OCI-LY7 (cell line): ENCODE results near the gene GATA2. TPM values are rescaled to one million over a fixed set of nuclear protein-coding genes. Genes with fewer than 3 reads are reported as not detected.

Source experiments
- BruUV-seq: library from RNA; stranded (reverse); fragments of 400-500 nt; replicated peaks from 2 replicates; lab custom pipeline; 2021; lab: Mats Ljungman, UMichigan
- CTCF ChIA-PET: fragments of 300-600 bp; sonication (Branson Sonifier 250); formaldehyde crosslinking; loops from one replicate; lab custom pipeline; 2022; ENCODE audit warnings: antibody characterized with exemption; ENCODE audit not compliant: unreplicated experiment; lab: Charles Lee
- POLR2A ChIA-PET: fragments of 300-600 bp; sonication (Branson Sonifier 250); formaldehyde crosslinking; loops from one replicate; lab custom pipeline; 2022; ENCODE audit warnings: antibody characterized with exemption; lab: Charles Lee
- DNase-seq: peaks from one replicate; pipeline ENCODE4 v3.0.0-alpha.2; 2015; ENCODE audit warnings: low spot score
- H2AFZ ChIP-seq: fragments of 200-600 bp; sonication (generic), shearing (Covaris generic); 2 replicates; pipeline ENCODE4 v1.6.1; 2014; ENCODE audit warnings: mild to moderate bottlenecking, antibody characterized with exemption, low read length, moderate library complexity
- H3K27ac ChIP-seq: fragments of 200-600 bp; sonication (generic); 2 replicates; pipeline ENCODE4 v1.5.1; 2014; ENCODE audit warnings: mixed run types, low read depth, mild to moderate bottlenecking, moderate library complexity, low read length, inconsistent platforms; ENCODE audit not compliant: poor library complexity, severe bottlenecking
- H3K36me3 ChIP-seq: fragments of 200-600 bp; sonication (generic); 2 replicates; pipeline ENCODE4 v1.6.1; 2014; ENCODE audit warnings: mild to moderate bottlenecking, antibody characterized with exemption, low read length, moderate library complexity, mixed read lengths; ENCODE audit not compliant: insufficient read depth
- H3K4me1 ChIP-seq: fragments of 200-600 bp; sonication (generic); 2 replicates; pipeline ENCODE4 v1.5.1; 2014; ENCODE audit warnings: mild to moderate bottlenecking, low read length; ENCODE audit not compliant: insufficient read depth, poor library complexity, severe bottlenecking
- H3K4me2 ChIP-seq: fragments of 200-600 bp; sonication (generic); 2 replicates; pipeline ENCODE4 v1.6.1; 2014; ENCODE audit warnings: mild to moderate bottlenecking, low read length
- H3K4me3 ChIP-seq: fragments of 200-600 bp; sonication (generic); 2 replicates; pipeline ENCODE4 v1.5.1; 2014; ENCODE audit warnings: mild to moderate bottlenecking, low read depth, low read length; ENCODE audit not compliant: poor library complexity, severe bottlenecking
- H3K79me2 ChIP-seq: fragments of 200-600 bp; sonication (generic); 2 replicates; pipeline ENCODE4 v1.6.1; 2016; ENCODE audit warnings: low read depth, mild to moderate bottlenecking, low read length, moderate library complexity, mixed read lengths; ENCODE audit not compliant: insufficient read depth
- H3K9me2 ChIP-seq: fragments of 200-600 bp; sonication (generic); 2 replicates; pipeline ENCODE4 v1.6.1; 2016; ENCODE audit warnings: mild to moderate bottlenecking, low read length, mixed read lengths; ENCODE audit not compliant: insufficient read depth
- H3K9me3 ChIP-seq: fragments of 200-600 bp; sonication (generic); 2 replicates; pipeline ENCODE4 v1.6.1; 2014; ENCODE audit warnings: mild to moderate bottlenecking, mixed run types, low read length, mixed read lengths
- H4K20me1 ChIP-seq: fragments of 200-600 bp; sonication (generic); 2 replicates; pipeline ENCODE4 v1.6.1; 2014; ENCODE audit warnings: mild to moderate bottlenecking, antibody characterized with exemption, low read length, moderate library complexity, mixed read lengths; ENCODE audit not compliant: insufficient read depth
- CTCF ChIP-seq: fragments of 200-600 bp; sonication (generic); conservative IDR thresholded peaks from 2 replicates; pipeline ENCODE4 v1.5.1; 2014; ENCODE audit warnings: mild to moderate bottlenecking, antibody characterized with exemption, low read length, moderate library complexity, mixed read lengths
- EZH2phosphoT487 ChIP-seq: fragments of 200-600 bp; sonication (generic); IDR thresholded peaks from 2 replicates; pipeline ENCODE4 v1.6.1; 2018; ENCODE audit warnings: low read depth, borderline replicate concordance, mild to moderate bottlenecking, mixed run types, antibody characterized with exemption, low read length, moderate library complexity, mixed read lengths
- intact Hi-C: fragments of 100-400 bp; cut with micrococcal nuclease; formaldehyde crosslinking; loops from one replicate; pipeline ENCODE4 v1.10.0; 2022; ENCODE audit not compliant: unreplicated experiment
- total RNA-seq, 2 experiments: library from RNA; depleted of rRNA in 1 of 2; stranded (reverse); fragments of >200 nt in 1 of 2; shearing (Covaris generic) in 1 of 2; gene quantifications; 2 replicates each; pipeline ENCODE4 v1.2.3, GENCODE V29; 2014 to 2022

GATA2 gene
- total RNA-seq, 2 experiments from 2014 or later = not detected

- no peak for DNase-seq
- TF ChIP-seq EZH2phosphoT487 (no peak), CTCF (no peak)
- no peaks in the 10 kb centered on the region for H3K9me2 ChIP-seq
- CTCF ChIA-PET = no interaction called here
- intact Hi-C loops = no loop called here
- no peak overlapping the region for H2AFZ ChIP-seq
- POLR2A ChIA-PET = no interaction called here
- H3K9me3 ChIP-seq = no peaks in the 10 kb centered on the region
- no peaks in the 10 kb centered on the region for H3K79me2 ChIP-seq
- no peaks in the 10 kb centered on the region for H4K20me1 ChIP-seq
- no peaks in the 10 kb centered on the region for H3K4me1 ChIP-seq
- H3K4me2 ChIP-seq = no peak overlapping the region
- H3K27ac ChIP-seq = no peak overlapping the region
- no peak overlapping the region for H3K4me3 ChIP-seq
- BruUV-seq = no TSS peak
- H3K36me3 ChIP-seq = no peaks in the 10 kb centered on the region
Observed at GRCh38 chr3:128473737-128474136, 19.3 kb downstream of the GATA2 start.

- H4K20me1 ChIP-seq = no peaks in the 10 kb centered on the region
- ChIA-PET CTCF (no interaction called here), POLR2A (no interaction called here)
- H3K9me2 ChIP-seq = no peaks in the 10 kb centered on the region
- BruUV-seq = no TSS peak
- DNase-seq = no peak
- no peaks in the 10 kb centered on the region for H3K9me3 ChIP-seq
- H3K79me2 ChIP-seq = no peaks in the 10 kb centered on the region
- no peaks in the 10 kb centered on the region for H3K4me1 ChIP-seq
- no peak overlapping the region for H2AFZ ChIP-seq
- H3K36me3 ChIP-seq = no peaks in the 10 kb centered on the region
- H3K4me3 ChIP-seq = no peak overlapping the region
- H3K4me2 ChIP-seq = no peak overlapping the region
- intact Hi-C loops = no loop called here
- TF ChIP-seq CTCF (no peak), EZH2phosphoT487 (no peak)
- H3K27ac ChIP-seq = no peak overlapping the region
Observed at GRCh38 chr3:128473180-128473519, 19.9 kb downstream of the GATA2 start.

DNA sequence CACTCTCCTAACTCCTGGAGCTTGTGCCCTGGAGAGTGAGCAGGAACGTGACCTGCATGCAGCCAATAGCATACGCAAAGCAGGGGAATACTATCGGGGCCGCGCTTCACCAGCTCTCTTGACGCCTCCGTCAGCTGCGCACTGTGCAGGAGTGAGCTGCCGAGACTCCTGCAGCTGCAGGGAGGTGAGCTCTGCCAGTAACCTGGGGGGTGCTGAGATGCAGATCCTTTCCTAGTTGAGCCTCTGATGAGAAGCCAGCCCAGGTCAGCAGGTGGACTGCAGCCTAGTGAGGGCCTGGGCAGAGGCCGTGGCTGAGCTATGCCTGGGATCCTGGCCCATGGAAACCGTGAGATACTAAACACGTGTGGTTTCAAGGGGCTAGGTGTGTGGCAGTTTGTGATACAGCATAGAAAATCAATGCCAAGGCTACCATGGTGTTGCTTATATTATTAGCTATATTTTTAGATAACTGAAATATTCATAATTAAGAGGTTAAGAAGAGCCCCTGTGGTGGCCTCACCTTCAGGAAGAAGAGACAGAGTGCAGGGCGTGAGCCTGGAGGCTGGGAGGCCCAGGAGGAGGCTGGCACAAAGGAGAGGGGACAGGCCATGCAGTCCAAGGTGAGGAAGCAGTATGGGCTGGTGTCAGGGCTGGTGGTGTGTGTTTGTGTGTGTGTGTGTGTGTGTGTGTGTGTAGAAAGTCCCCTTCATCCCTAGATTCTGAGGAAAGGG, 20.4 kb downstream of the GATA2 start:
- DNase-seq = no peak
- Histone ChIP-seq H4K20me1 (no peaks in the 10 kb centered on the region), H3K4me2 (no peak overlapping the region), H3K4me1 (no peaks in the 10 kb centered on the region), H2AFZ (no peak overlapping the region), H3K9me3 (no peaks in the 10 kb centered on the region), H3K9me2 (no peaks in the 10 kb centered on the region), H3K4me3 (no peak overlapping the region), H3K36me3 (no peaks in the 10 kb centered on the region), H3K79me2 (no peaks in the 10 kb centered on the region), H3K27ac (no peak overlapping the region)
- ChIA-PET CTCF (no interaction called here), POLR2A (no interaction called here)
- no peak for TF ChIP-seq EZH2phosphoT487
- no peak for TF ChIP-seq CTCF
- intact Hi-C loops = no loop called here
- no TSS peak for BruUV-seq
